GM23338 (cell line): ENCODE results near the gene MAN2A2. TPM values are rescaled to one million over a fixed set of nuclear protein-coding genes. Genes with fewer than 3 reads are reported as not detected.

Source experiments
- ATAC-seq: fragments of 200-7000 bp; cut with Tn5 transposase; 3 replicates; pipeline ENCODE4 v1.9.1; 2020
- DNase-seq: peaks from one replicate; pipeline ENCODE4 v3.0.0-alpha.2; 2015; ENCODE audit warnings: low spot score
- H2AFZ ChIP-seq: fragments of 200-600 bp; sonication (generic); 2 replicates; pipeline ENCODE4 v1.8.0; 2016; ENCODE audit warnings: antibody characterized with exemption, mild to moderate bottlenecking, moderate library complexity
- H3F3A ChIP-seq: fragments of 200-600 bp; sonication (generic); replicated peaks from 2 replicates; pipeline ENCODE4 v1.8.0; 2017; ENCODE audit warnings: antibody characterized with exemption, mixed run types, low read depth
- H3K27ac ChIP-seq: fragments of 200-600 bp; sonication (generic); 2 replicates; pipeline ENCODE4 v1.6.1; 2016; ENCODE audit warnings: low read depth
- H3K27me3 ChIP-seq: fragments of 200-600 bp; sonication (generic); 2 replicates; pipeline ENCODE4 v1.8.0; 2016; ENCODE audit warnings: mild to moderate bottlenecking, mixed run types, moderate library complexity; ENCODE audit not compliant: insufficient read depth
- H3K36me3 ChIP-seq: fragments of 200-600 bp; sonication (generic); 2 replicates; pipeline ENCODE4 v1.8.0; 2016; ENCODE audit warnings: mild to moderate bottlenecking; ENCODE audit not compliant: insufficient read depth
- H3K4me1 ChIP-seq: fragments of 200-600 bp; sonication (generic); 2 replicates; pipeline ENCODE4 v1.8.0; 2016; ENCODE audit warnings: mild to moderate bottlenecking, moderate library complexity; ENCODE audit not compliant: insufficient read depth
- H3K4me2 ChIP-seq: fragments of 200-600 bp; sonication (generic); 2 replicates; pipeline ENCODE4 v1.7.1; 2017; ENCODE audit warnings: mixed run types
- H3K4me3 ChIP-seq: fragments of 200-600 bp; sonication (generic); 2 replicates; pipeline ENCODE4 v1.6.1; 2016; ENCODE audit warnings: mixed run types
- H3K79me2 ChIP-seq: fragments of 200-600 bp; sonication (generic); replicated peaks from 2 replicates; pipeline ENCODE4 v1.8.0; 2017; ENCODE audit warnings: mild to moderate bottlenecking; ENCODE audit not compliant: insufficient read depth
- H3K9me2 ChIP-seq: fragments of 200-600 bp; sonication (generic); 2 replicates; pipeline ENCODE4 v1.8.0; 2017; ENCODE audit not compliant: insufficient read depth
- H4K20me1 ChIP-seq: fragments of 200-600 bp; sonication (generic); replicated peaks from 2 replicates; pipeline ENCODE4 v1.8.0; 2017; ENCODE audit warnings: mild to moderate bottlenecking; ENCODE audit not compliant: insufficient read depth
- H3K27ac Mint-ChIP-seq: 2 replicates; pipeline ENCODE4 v1.8.0; 2020; ENCODE audit warnings: inconsistent platforms, mild to moderate bottlenecking, moderate library complexity, mixed read lengths
- H3K27me3 Mint-ChIP-seq: 3 replicates; pipeline ENCODE4 v1.8.0; 2022; ENCODE audit warnings: low read depth, mild to moderate bottlenecking, moderate library complexity, mixed read lengths, inconsistent platforms; ENCODE audit not compliant: insufficient read depth, poor library complexity
- H3K36me3 Mint-ChIP-seq: 3 replicates; pipeline ENCODE4 v1.8.0; 2021; ENCODE audit warnings: low read depth, mild to moderate bottlenecking, inconsistent platforms, moderate library complexity, mixed read lengths
- H3K4me1 Mint-ChIP-seq: 3 replicates; pipeline ENCODE4 v1.8.0; 2020; ENCODE audit warnings: mild to moderate bottlenecking, inconsistent platforms, mixed read lengths
- H3K4me3 Mint-ChIP-seq: 3 replicates; pipeline ENCODE4 v1.8.0; 2021; ENCODE audit warnings: moderate library complexity, mild to moderate bottlenecking, inconsistent platforms, mixed read lengths
- H3K9me3 Mint-ChIP-seq: 3 replicates; pipeline ENCODE4 v1.8.0; 2020; ENCODE audit warnings: moderate library complexity, mild to moderate bottlenecking, inconsistent platforms, mixed read lengths
- CTCF ChIP-seq, 2 experiments: fragments of 200-600 bp in 1 of 2; sonication (generic) in 1 of 2; conservative IDR thresholded peaks; 2 replicates each; pipeline versions ENCODE4 v1.5.1 to v1.6.1; 2016 to 2017; ENCODE audit warnings: antibody characterized with exemption in 2 of 2, low read depth in 2 of 2, mild to moderate bottlenecking in 2 of 2, moderate library complexity in 1 of 2
- ETS1 ChIP-seq: IDR thresholded peaks from 2 replicates; pipeline ENCODE4 v1.6.1; 2016; ENCODE audit warnings: antibody characterized with exemption
- EZH2phosphoT487 ChIP-seq: fragments of 200-600 bp; sonication (generic); IDR thresholded peaks from one replicate; pipeline ENCODE4 v1.8.1; 2018; ENCODE audit warnings: antibody characterized with exemption; ENCODE audit not compliant: unreplicated experiment
- NANOG ChIP-seq: IDR thresholded peaks from 2 replicates; pipeline ENCODE4 v1.6.1; 2016; ENCODE audit warnings: antibody characterized with exemption, borderline replicate concordance
- POLR2AphosphoS5 ChIP-seq: IDR thresholded peaks from 2 replicates; pipeline ENCODE4 v1.6.1; 2016; ENCODE audit warnings: antibody characterized with exemption, low read depth
- REST ChIP-seq: IDR thresholded peaks from one replicate; pipeline ENCODE4 v1.6.1; 2018; ENCODE audit warnings: antibody characterized with exemption; ENCODE audit not compliant: unreplicated experiment
- ZNF114 ChIP-seq: fragments of 250-450 bp; sonication (Bioruptor Pico); IDR thresholded peaks from 2 replicates; pipeline ENCODE4 v1.5.0; 2020; ENCODE audit warnings: mild to moderate bottlenecking, moderate library complexity
- ZNF331 ChIP-seq: fragments of 250-450 bp; sonication (Bioruptor Pico); IDR thresholded peaks from 2 replicates; pipeline ENCODE4 v1.5.0; 2020; ENCODE audit warnings: low read depth, mild to moderate bottlenecking, moderate library complexity
- polyA plus RNA-seq: library from polyadenylated mRNA; unstranded; fragments of >200 nt; fragmentation: Nextera tagmentation; extraction: Ambion mirVana; gene quantifications from 2 replicates; pipeline ENCODE4 v1.2.1, GENCODE V29; 2016
- total RNA-seq: library from RNA; depleted of rRNA; stranded (reverse); fragments of >200 nt; shearing (Covaris generic); gene quantifications from 2 replicates; pipeline ENCODE4 v1.2.3, GENCODE V29; 2014

Gene MAN2A2
- total and polyA plus RNA-seq, 2 experiments from 2014 or later, result 8.2 to 17.1 TPM

GRCh38 chr15:90941038-90941437, 37.9 kb downstream of the MAN2A2 start:
- Histone ChIP-seq H3K9me2 (no peaks in the 10 kb centered on the region), H4K20me1 (no peaks in the 10 kb centered on the region; the same call in 1 of the 2 replicates), H3K27ac (no peak overlapping the region), H3F3A (no peaks in the 10 kb centered on the region), H3K4me1 (peaks cover 4% of the 10 kb centered on the region; the same call in 1 of the 2 replicates), H2AFZ (no peak overlapping the region), H3K79me2 (no peaks in the 10 kb centered on the region; the same call in 1 of the 2 replicates), H3K27me3 (no peaks in the 10 kb centered on the region), H3K4me2 (no peak overlapping the region), H3K4me3 (no peak overlapping the region), H3K36me3 (peaks cover 21% of the 10 kb centered on the region)
- Mint-ChIP-seq H3K27me3 (peaks cover 9% of the 10 kb centered on the region), H3K4me1 (peaks cover 8% of the 10 kb centered on the region), H3K27ac (no peak overlapping the region), H3K4me3 (no peak overlapping the region), H3K9me3 (no peaks in the 10 kb centered on the region), H3K36me3 (peaks cover 65% of the 10 kb centered on the region)
- TF ChIP-seq ZNF331 (CRISPR knock-in tag) (no peak), POLR2AphosphoS5 (no peak)
- DNase-seq (no peak), ATAC-seq (no peak)

- Histone ChIP-seq H3K27ac (no peak overlapping the region), H3K79me2 (no peaks in the 10 kb centered on the region), H3F3A (no peaks in the 10 kb centered on the region), H3K27me3 (no peaks in the 10 kb centered on the region), H3K4me3 (no peak overlapping the region), H3K9me2 (no peaks in the 10 kb centered on the region), H3K4me1 (no peaks in the 10 kb centered on the region), H3K4me2 (no peak overlapping the region), H4K20me1 (no peaks in the 10 kb centered on the region; the same call in 1 of the 2 replicates), H2AFZ (no peak overlapping the region), H3K36me3 (peaks cover 14% of the 10 kb centered on the region)
- ATAC-seq (no peak), DNase-seq (no peak)
- peaks cover 4% of the 10 kb centered on the region for H3K27me3 Mint-ChIP-seq
- H3K4me3 Mint-ChIP-seq, result no peak overlapping the region
- no peaks in the 10 kb centered on the region for H3K9me3 Mint-ChIP-seq
- peaks cover 72% of the 10 kb centered on the region for H3K36me3 Mint-ChIP-seq
- H3K27ac Mint-ChIP-seq, result no peak overlapping the region
- H3K4me1 Mint-ChIP-seq, result no peaks in the 10 kb centered on the region
- no peak for TF ChIP-seq POLR2AphosphoS5
- no peak for TF ChIP-seq NANOG
- TF ChIP-seq CTCF (conservative IDR thresholded peaks at IDR 0.05; ENCODE audit: low read depth in 2 of 2), result no peak
- no peak for TF ChIP-seq ZNF114 (CRISPR knock-in tag)
- TF ChIP-seq REST, result no peak
- TF ChIP-seq ZNF331 (CRISPR knock-in tag), result no peak
- no peak for TF ChIP-seq EZH2phosphoT487
- TF ChIP-seq ETS1, result no peak
Observed at GRCh38 chr15:90942354-90943120, 39.4 kb downstream of the MAN2A2 start.
